Measurements from ENCODE around the gene CARMIL3. TPM values are rescaled to one million over a fixed set of nuclear protein-coding genes. Genes with fewer than 3 reads are reported as not detected.

Gene CARMIL3
- total RNA-seq, 2 experiments from 2014 or later = 0.63 to 0.83 TPM

GRCh38 chr14:24086193-24086955 is 34.6 kb downstream of the CARMIL3 start:
- ChIA-PET POLR2A (interaction anchor here (1.0 to 1.3 kb wide), 2 partner anchors 9 to 25 kb away, joined by 3 to 4 read pairs; no protein-coding TSS in a partner anchor), CTCF (interaction anchor here (1.0 to 9.1 kb wide), 4 partner anchors 9 to 40 kb away, joined by 3 to 127 read pairs (median 20); no protein-coding TSS in a partner anchor)
- H3K27ac Mint-ChIP-seq = no peak overlapping the region
- H3K36me3 Mint-ChIP-seq (ENCODE audit: low read depth) = no peaks in the 10 kb centered on the region
- peaks cover 10% of the 10 kb centered on the region for H3K4me1 Mint-ChIP-seq (ENCODE audit: low read depth)
- ATAC-seq (no peak), DNase-seq (no peak)
- TF ChIP-seq CTCF (IDR thresholded peaks at IDR 0.05) = no peak
- H3K9me3 Mint-ChIP-seq = no peaks in the 10 kb centered on the region
- H3K4me3 Mint-ChIP-seq = no peak overlapping the region
- H3K27me3 Mint-ChIP-seq = no peaks in the 10 kb centered on the region
- intact Hi-C loops (cut with micrococcal nuclease) = no loop called here

- Mint-ChIP-seq H3K4me3 (no peak overlapping the region), H3K4me1 (ENCODE audit: low read depth) (peaks cover 7% of the 10 kb centered on the region), H3K27ac (no peak overlapping the region), H3K36me3 (ENCODE audit: low read depth) (no peaks in the 10 kb centered on the region), H3K9me3 (no peaks in the 10 kb centered on the region), H3K27me3 (no peaks in the 10 kb centered on the region)
- ChIA-PET POLR2A (no interaction called here), CTCF (interaction anchor here (1.2 to 9.1 kb wide), 2 partner anchors 8 to 28 kb away, joined by 5 to 127 read pairs; no protein-coding TSS in a partner anchor)
- no peak for TF ChIP-seq CTCF (IDR thresholded peaks at IDR 0.05)
- ATAC-seq = no peak
- no peak for DNase-seq
- intact Hi-C loops (cut with micrococcal nuclease) = no loop called here
These were observed 35.2 kb downstream of the CARMIL3 start for GRCh38 chr14:24087004-24087403.

- ATAC-seq (no peak), DNase-seq (no peak)
- H3K27ac Mint-ChIP-seq = no peak overlapping the region
- TF ChIP-seq CTCF (IDR thresholded peaks at IDR 0.05) = no peak
- no peak overlapping the region for H3K4me3 Mint-ChIP-seq
- H3K36me3 Mint-ChIP-seq (ENCODE audit: low read depth) = no peaks in the 10 kb centered on the region
- POLR2A ChIA-PET = no interaction called here
- H3K27me3 Mint-ChIP-seq = no peaks in the 10 kb centered on the region
- peaks cover 6% of the 10 kb centered on the region for H3K4me1 Mint-ChIP-seq (ENCODE audit: low read depth)
- no peaks in the 10 kb centered on the region for H3K9me3 Mint-ChIP-seq
- CTCF ChIA-PET = interaction anchor here (1.2 to 11.2 kb wide), 2 partner anchors 27 to 29 kb away, joined by 3 to 345 read pairs; partner anchors contain the start of genes DCAF11 and NRL
- intact Hi-C loops (cut with micrococcal nuclease) = no loop called here
These were observed 36.3 kb downstream of the CARMIL3 start for GRCh38 chr14:24088095-24088494.

GRCh38 chr14:24089890-24090289 is 38.1 kb downstream of the CARMIL3 start:
- no peaks in the 10 kb centered on the region for H3K27me3 Mint-ChIP-seq
- intact Hi-C loops (cut with micrococcal nuclease) = loop anchor here (1.0 to 5.0 kb wide), 2 partner anchors 32 to 78 kb away; no protein-coding TSS in a partner anchor
- no peak overlapping the region for H3K27ac Mint-ChIP-seq
- no peak for ATAC-seq
- peaks cover 12% of the 10 kb centered on the region for H3K4me1 Mint-ChIP-seq (ENCODE audit: low read depth)
- DNase-seq = no peak
- no peak overlapping the region for H3K4me3 Mint-ChIP-seq
- ChIA-PET CTCF (interaction anchor here (0.7 to 11.2 kb wide), 22 partner anchors 9 to 202 kb away, joined by 3 to 345 read pairs (median 6); partner anchors contain the start of genes CARMIL3, CPNE6, DCAF11 and FITM1), POLR2A (interaction anchor here (0.7 to 9.0 kb wide), 7 partner anchors 8 to 73 kb away, joined by 3 to 57 read pairs (median 4); no protein-coding TSS in a partner anchor)
- TF ChIP-seq CTCF (IDR thresholded peaks at IDR 0.05) = no peak
- no peaks in the 10 kb centered on the region for H3K9me3 Mint-ChIP-seq
- peaks cover 2% of the 10 kb centered on the region for H3K36me3 Mint-ChIP-seq (ENCODE audit: low read depth)

GRCh38 chr14:24092110-24092504 is 40.3 kb downstream of the CARMIL3 start:
- no peaks in the 10 kb centered on the region for H3K27me3 Mint-ChIP-seq
- H3K4me1 Mint-ChIP-seq (ENCODE audit: low read depth) = peaks cover 24% of the 10 kb centered on the region
- DNase-seq (no peak), ATAC-seq (no peak)
- no peak for TF ChIP-seq CTCF (IDR thresholded peaks at IDR 0.05)
- peak overlapping the region; percentile 9 for H3K27ac Mint-ChIP-seq
- H3K4me3 Mint-ChIP-seq = no peak overlapping the region
- peaks cover 21% of the 10 kb centered on the region for H3K36me3 Mint-ChIP-seq (ENCODE audit: low read depth)
- H3K9me3 Mint-ChIP-seq = no peaks in the 10 kb centered on the region
- intact Hi-C loops (cut with micrococcal nuclease) = loop anchor here (5.0 kb wide), 1 partner anchor 80 kb away; no protein-coding TSS in a partner anchor
- POLR2A ChIA-PET = interaction anchor here (3.3 to 9.0 kb wide), 5 partner anchors 10 to 69 kb away, joined by 25 to 80 read pairs (median 44); partner anchors contain the start of genes DCAF11, IRF9 and NRL
- CTCF ChIA-PET = interaction anchor here (0.8 to 11.2 kb wide), 12 partner anchors 12 to 340 kb away, joined by 3 to 345 read pairs (median 18); partner anchors contain the start of genes CARMIL3, CPNE6, DCAF11 and IRF9
